ENCODE measurements around the gene TNFRSF18. TPM values are rescaled to one million over a fixed set of nuclear protein-coding genes. Genes with fewer than 3 reads are reported as not detected.

Gene TNFRSF18
- polyA plus RNA-seq, 1 donor (not counting 4 experiments of a cell fraction or from before 2014, with no cell fraction given), result 0.21 TPM

- Histone ChIP-seq H3K4me2 (ENCODE audit: control insufficient read depth, extremely low read depth, insufficient read depth, low read depth, low read length) (no peak overlapping the region), H2AFZ (ENCODE audit: control insufficient read depth, low read length) (no peak overlapping the region), H3K9me1 (ENCODE audit: control insufficient read depth, extremely low read depth, insufficient read depth, low read length) (peaks cover 2% of the 10 kb centered on the region), H3K36me3 (ENCODE audit: control insufficient read depth in 2 of 2, extremely low read depth in 1 of 2, insufficient read depth in 2 of 2, low read length in 2 of 2) (peaks cover 0 to 5% of the 10 kb centered on the region in 2 experiments), H3K27me3 (ENCODE audit: control insufficient read depth, extremely low read depth, insufficient read depth, low read length) (peaks cover 8% of the 10 kb centered on the region), H3K9ac (ENCODE audit: control insufficient read depth, extremely low read depth, insufficient read depth, low read length) (no peak overlapping the region), H3K9me3 (ENCODE audit: control insufficient read depth, low read depth, low read length) (no peaks in the 10 kb centered on the region), H4K20me1 (ENCODE audit: control insufficient read depth, extremely low read depth, insufficient read depth, low read length) (no peaks in the 10 kb centered on the region), H3K4me3 (ENCODE audit: control insufficient read depth in 2 of 3, extremely low read depth in 1 of 3, insufficient read depth in 2 of 3, low read depth in 1 of 3, low read length in 3 of 3) (no peak overlapping the region), H3K27ac (ENCODE audit: control insufficient read depth, insufficient read depth, low read length) (no peak overlapping the region), H3K4me1 (ENCODE audit: control insufficient read depth, extremely low read depth, insufficient read depth, low read length) (peaks cover under 1% of the 10 kb centered on the region), H3K79me2 (ENCODE audit: control insufficient read depth, insufficient read depth, low read length) (no peaks in the 10 kb centered on the region)
- TF ChIP-seq EZH2 (IDR thresholded peaks at IDR 0.05; ENCODE audit: low read length) (no peak), CTCF (optimal IDR thresholded peaks at IDR 0.05 in 1 of 3, IDR thresholded peaks at IDR 0.05 in 1 of 3, conservative IDR thresholded peaks at IDR 0.05 in 1 of 3; ENCODE audit: extremely low read depth in 1 of 3, insufficient read depth in 2 of 3, low read length in 3 of 3) (no peak)
- dilution Hi-C loops (cut with MboI; ENCODE audit: extremely low pct_ligation_motif_present, low sequenced_read_pairs), result no loop called here
- DNase-seq (ENCODE audit: low read depth, low spot score), result no peak
- no peak for FAIRE-seq
These were observed 5.4 kb upstream of the TNFRSF18 start for GRCh38 chr1:1211541-1212441.

GRCh38 chr1:1210726-1211540 lies 4.5 kb upstream of the TNFRSF18 start:
- Histone ChIP-seq H3K27me3 (ENCODE audit: control insufficient read depth, extremely low read depth, insufficient read depth, low read length) (peaks cover 17% of the 10 kb centered on the region), H2AFZ (ENCODE audit: control insufficient read depth, low read length) (no peak overlapping the region), H3K36me3 (ENCODE audit: control insufficient read depth in 2 of 2, extremely low read depth in 1 of 2, insufficient read depth in 2 of 2, low read length in 2 of 2) (peaks cover 0 to 3% of the 10 kb centered on the region in 2 experiments), H3K4me2 (ENCODE audit: control insufficient read depth, extremely low read depth, insufficient read depth, low read depth, low read length) (no peak overlapping the region), H3K27ac (ENCODE audit: control insufficient read depth, insufficient read depth, low read length) (no peak overlapping the region), H3K4me3 (ENCODE audit: control insufficient read depth in 2 of 3, extremely low read depth in 1 of 3, insufficient read depth in 2 of 3, low read depth in 1 of 3, low read length in 3 of 3) (no peak overlapping the region), H4K20me1 (ENCODE audit: control insufficient read depth, extremely low read depth, insufficient read depth, low read length) (no peaks in the 10 kb centered on the region), H3K9me3 (ENCODE audit: control insufficient read depth, low read depth, low read length) (no peaks in the 10 kb centered on the region), H3K9ac (ENCODE audit: control insufficient read depth, extremely low read depth, insufficient read depth, low read length) (no peak overlapping the region), H3K79me2 (ENCODE audit: control insufficient read depth, insufficient read depth, low read length) (no peaks in the 10 kb centered on the region), H3K4me1 (ENCODE audit: control insufficient read depth, extremely low read depth, insufficient read depth, low read length) (peaks cover 3% of the 10 kb centered on the region), H3K9me1 (ENCODE audit: control insufficient read depth, extremely low read depth, insufficient read depth, low read length) (peaks cover 2% of the 10 kb centered on the region)
- FAIRE-seq (no peak), DNase-seq (ENCODE audit: low read depth, low spot score) (no peak)
- TF ChIP-seq CTCF (optimal IDR thresholded peaks at IDR 0.05 in 1 of 3, IDR thresholded peaks at IDR 0.05 in 1 of 3, conservative IDR thresholded peaks at IDR 0.05 in 1 of 3; ENCODE audit: extremely low read depth in 1 of 3, insufficient read depth in 2 of 3, low read length in 3 of 3) (no peak), EZH2 (IDR thresholded peaks at IDR 0.05; ENCODE audit: low read length) (no peak)
- dilution Hi-C loops (cut with MboI; ENCODE audit: extremely low pct_ligation_motif_present, low sequenced_read_pairs), result no loop called here

Measured in keratinocyte (primary cell).